CD4-positive, alpha-beta T cell treated with Interleukin-17A for 4 hours (primary cell): Measurements from ENCODE around the gene WFIKKN2.

Experiments used
- DNase-seq: peaks from one replicate; pipeline ENCODE4 v3.0.0-alpha.2; 2020; ENCODE audit warnings: mixed read lengths

Gene WFIKKN2

GRCh38 chr17:50881182-50881581, 45.8 kb downstream of the WFIKKN2 start:
- DNase-seq: no peak

DNA sequence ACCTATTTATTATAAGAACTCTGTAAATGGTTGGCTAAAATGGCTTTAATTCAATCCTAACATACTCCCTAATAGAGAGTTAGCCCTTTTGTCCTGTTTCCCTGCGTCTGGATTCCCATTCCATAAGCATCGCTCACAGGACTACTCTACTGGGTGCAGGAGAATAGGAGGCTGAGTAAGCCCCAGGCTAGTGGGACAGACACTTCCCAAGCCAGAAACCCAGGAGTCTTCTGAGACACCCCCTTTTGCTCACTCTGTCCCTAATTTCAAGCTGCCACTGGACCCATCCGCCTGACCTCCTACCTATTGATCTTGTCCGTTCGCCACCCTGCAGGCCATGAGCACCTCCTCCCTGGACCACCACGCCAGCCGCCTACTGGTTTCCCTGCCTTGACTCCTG, 47.5 kb downstream of the WFIKKN2 start:
- no peak for DNase-seq

DNA sequence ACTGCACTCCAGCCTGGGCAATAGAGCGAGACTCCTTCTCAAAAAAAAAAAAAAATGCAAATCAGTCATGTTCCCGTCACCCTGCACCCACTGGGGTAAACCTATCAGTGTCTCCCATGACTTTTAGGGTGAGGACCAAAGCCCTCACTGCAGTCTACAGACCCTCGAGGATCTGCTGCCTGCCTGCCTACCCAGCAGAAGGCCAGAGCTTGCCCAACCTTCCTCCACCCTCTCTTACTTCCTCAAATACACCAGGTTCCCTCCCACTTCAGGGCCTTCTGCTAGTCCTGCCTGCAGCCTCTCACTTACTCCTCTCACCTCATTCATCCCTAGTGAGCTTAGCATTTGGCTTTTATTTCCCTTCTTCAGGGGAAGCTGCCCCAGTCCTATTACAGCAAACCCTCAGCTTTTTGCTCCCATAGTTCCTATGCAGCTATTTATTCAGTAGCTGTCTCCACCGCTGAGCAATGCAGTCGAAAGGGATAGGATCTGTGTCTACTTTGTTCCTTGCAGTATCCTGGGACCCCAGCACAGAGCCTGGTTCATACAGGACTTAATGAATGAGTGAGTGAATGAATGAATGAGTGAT, 48.6 kb downstream of the WFIKKN2 start:
- no peak for DNase-seq

DNA sequence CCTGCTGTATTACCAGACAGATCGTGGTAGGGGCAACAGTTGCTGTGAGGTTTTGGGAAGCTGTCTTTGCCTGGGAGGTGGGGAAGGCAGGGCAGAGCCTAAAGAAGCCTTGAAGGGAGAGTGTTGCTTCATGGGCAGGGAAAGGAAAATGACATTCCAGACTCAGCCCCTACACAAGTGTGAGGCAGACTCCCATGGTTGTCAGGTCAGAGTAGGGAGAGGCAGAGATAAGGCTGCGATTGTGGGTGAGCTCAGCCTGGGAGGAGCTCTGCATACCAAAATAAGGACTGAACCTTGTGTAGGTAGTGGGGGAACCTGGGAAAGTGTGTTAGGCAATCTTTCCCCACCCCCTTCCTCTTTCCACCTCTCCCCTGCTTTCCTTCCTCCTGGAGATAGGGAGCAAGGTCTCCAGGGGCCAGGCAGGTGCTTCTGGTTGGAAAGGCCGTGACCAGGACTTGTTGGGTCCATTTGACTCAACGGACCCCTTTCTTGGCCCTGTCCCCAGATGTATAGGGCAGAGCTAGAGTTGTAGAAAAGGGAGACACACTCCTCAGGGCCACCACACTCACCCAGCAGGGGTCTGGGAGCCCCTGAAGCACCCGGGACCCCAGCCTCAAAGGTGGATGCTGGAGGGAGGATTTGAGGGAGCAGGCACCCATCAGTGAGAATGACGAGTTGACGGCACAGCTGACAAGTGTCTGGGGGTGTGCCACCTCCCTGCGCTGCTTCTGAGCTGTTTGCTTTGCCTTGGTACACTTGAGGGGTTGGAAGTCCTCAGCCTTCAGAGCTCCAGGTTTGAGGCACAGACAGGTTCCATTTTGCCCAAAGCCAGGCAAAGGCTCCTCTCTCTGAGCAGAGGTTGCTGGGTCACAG, 49.3 kb downstream of the WFIKKN2 start:
- DNase-seq: no peak

DNA sequence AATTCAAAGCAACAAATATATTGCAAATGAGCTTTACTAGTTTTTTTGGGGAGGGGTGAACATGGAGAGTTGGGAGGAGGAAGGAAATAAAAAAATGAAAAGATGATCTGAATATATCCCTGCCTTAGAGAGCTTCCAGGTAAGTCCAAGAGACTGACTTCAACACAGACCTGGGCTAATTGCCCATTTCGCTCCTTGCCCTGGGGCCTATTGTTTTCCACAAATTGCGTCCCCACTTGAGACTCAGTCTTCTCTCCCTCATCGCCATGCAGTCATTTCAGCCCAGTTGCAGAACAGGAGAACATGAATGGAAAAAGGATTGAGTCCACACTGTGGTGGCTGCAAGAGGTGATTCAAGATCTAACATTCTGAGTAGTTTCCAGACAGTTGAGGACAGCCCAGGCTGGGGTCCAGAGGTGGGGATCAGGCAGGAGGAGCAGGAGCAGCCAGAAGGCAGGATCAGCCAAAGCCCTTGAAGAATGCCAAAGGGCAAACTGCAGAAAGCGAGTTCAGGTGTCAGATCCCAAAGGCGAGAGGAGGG, 52.4 kb downstream of the WFIKKN2 start:
- DNase-seq: no peak

DNA sequence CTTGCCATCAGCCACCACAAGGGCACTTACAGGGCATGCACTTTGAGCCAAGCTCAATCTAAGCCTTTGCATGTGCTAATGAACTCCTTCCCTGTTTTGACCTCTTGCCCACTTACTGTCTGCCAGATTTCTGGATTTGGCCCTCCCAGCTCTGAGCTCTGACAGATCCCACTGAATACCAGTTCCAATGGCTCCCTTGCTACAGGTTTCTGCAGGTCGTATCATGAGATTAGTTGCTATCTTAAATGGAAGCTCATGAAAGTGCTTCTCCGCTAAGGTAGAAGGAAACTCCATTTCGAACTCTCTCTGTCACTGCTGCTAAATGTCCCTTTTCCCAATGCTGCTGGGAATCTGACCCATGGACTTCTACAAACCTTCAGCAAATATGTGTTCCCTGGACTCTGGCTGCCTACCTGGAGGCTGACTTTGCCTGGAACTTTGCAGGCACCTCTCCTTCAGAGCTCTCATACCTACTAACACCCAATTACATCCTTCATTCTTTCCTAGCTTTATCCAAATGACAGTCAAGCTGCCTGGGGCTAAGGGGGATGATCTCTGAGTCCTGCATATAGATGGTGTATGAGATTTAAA, 54.2 kb downstream of the WFIKKN2 start:
- no peak for DNase-seq

GRCh38 chr17:50890675-50891516, 55.5 kb downstream of the WFIKKN2 start:
- DNase-seq: no peak

DNA sequence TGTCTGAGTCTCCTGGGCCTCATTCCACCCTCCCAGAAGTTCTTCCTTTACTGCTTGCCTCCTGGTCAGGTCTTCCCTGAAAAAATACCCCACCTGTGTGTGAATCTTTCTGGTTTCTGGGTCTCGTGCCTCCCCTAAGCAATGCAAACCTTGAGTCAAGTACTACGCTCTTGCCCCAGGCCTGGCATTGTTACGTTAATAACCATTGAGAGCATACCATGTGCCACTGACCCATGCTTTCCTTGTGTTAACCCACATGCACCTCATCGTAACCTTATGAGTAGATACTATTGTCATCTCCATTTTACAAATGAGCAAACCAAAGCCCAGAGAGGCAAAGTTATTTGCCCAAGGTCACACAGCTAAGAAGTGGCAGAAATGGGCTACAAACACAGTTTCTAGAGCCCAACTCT, 56.2 kb downstream of the WFIKKN2 start:
- DNase-seq: no peak
